ENCODE measurements around the gene NOS2.
A peak's percentile ranks its signal among the peaks of the same experiment; 100 is the strongest.
"Not testable (repeated sequence)": the region's sequence is repeated elsewhere in the genome, so short reads cannot be mapped to it uniquely, and the experiment has no call there.

The NOS2 gene

DNA sequence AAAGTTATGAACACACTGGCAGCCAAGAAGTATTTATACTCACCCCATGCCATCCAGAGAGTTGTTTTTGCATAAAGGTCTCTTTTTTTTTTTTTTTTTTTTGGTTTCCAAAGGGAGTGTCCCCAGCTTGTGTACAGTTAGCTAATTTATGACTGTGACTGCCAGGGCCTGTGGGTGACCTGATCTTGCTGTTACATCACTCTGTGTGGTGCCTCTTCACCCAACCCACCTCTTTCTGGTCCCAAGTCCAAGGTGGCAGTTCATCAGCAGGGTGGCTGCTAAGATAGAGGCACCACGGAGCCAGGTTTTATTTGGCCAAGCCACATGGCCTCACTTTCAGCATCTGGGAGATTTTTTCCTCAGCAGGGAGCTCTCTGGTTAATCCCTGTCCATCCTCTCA, at the start of gene NOS2:
NOS2 (minus strand) TSS at position 8 of the 400 bp plus-strand sequence. CDS start 1,720 bp downstream, outside the sequence.
- no peak for DNase-seq

- DNase-seq: no peak
These were observed 49.3 kb upstream of the NOS2 start for GRCh38 chr17:27849474-27850185.

DNA sequence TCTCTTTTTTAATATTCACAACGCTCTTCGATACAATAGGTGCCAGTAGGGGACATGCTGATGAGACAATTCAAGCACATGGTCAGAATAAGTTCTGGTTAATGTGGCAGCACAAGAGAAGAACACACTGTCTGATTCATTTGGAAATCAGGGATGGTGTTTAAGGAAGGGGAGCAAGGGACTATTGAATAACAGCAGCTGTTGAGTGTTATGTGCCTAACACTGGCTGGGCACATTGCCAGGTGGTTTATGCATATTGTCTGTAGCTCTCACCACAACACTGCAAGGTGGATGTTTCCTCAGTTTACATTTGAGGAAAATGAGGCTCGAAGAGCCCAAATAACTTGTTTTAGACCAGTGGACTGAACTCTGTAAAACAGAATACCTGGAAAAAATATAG, 48.6 kb upstream of the NOS2 start:
- peak in 1 of 56 donors; percentile 33 for DNase-seq

- not testable (repeated sequence) for DNase-seq
These were observed 46.5 kb upstream of the NOS2 start for GRCh38 chr17:27846808-27847307.

DNA sequence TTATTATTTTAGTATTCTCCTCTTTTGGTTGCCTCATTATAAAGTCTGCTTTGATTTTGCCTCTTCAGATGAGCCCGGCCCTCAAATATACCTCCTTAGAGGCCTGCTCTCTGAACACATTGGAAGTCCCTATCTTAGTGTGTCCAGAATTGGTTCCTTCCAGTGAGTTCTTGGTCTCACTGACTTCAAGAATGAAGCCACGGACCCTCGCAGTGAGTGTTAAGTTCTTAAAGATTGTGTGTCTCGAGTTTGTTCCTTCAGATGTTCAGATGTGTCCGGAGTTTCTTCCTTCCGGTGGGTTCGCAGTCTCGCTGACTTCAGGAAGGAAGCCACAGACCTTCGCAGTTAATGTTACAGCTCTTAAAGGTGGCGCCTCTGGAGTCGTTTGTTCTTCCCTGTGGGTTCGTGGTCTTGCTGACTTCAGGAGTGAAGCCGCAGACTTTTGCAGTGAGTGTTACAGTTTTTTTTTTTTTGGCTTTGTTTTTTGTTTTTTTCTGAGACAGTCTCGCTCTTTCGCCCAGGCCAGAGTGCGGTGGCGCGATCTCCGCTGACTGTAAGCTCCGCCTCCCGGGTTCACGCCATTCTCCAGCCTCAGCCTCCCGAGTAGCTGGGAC, 45.8 kb upstream of the NOS2 start:
- no peak for DNase-seq

DNA sequence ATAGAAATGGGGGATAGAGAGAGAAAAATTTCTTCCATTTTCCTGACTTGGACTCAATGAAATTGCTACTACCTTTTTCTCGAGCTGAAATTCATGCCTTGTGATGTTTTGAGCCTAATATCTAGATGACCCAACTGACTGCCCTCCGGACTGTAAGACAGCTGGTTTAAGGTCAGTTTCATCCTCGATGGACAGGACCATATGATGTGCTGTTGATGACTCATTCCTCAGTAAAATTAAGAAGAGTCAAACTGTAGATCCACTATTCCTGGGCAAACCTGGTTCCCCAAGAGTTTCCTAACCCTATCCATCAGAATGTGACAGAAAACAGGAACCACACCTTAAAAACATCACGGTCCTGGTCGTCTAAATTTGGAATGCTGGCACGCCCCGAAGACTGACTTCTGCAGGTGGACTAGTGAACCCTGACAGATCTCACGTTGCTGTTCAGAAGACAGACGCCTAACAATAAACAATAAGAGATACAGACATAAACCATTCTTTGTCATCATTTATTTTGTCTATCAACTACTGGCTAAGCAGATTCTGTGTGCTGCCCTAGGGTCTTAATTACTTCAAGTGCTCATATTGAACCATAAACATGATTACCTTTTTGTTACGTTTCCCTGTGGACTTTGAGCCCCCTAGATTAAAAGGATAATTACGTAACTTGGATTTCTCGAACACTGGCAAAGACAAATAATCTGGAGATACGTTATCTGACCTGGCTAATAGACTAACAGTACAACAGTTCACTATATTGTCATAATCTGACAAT, 45.1 kb upstream of the NOS2 start:
- DNase-seq: no peak

- no peak for DNase-seq
These were observed 40.4 kb upstream of the NOS2 start for GRCh38 chr17:27840688-27841087.

DNA sequence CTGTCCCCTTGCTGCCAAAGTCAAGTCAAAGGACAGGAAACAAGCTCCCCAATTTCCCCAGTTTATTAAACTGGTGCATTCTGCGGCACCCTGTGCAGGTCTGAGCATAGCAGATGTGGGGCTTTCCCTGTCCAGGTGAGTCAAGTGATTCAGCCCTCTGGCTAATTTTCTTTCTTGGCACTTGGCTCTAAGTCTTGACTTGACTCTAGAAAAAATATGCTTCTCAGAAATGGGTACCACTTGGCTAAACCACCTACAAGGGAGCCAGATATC, 40.0 kb upstream of the NOS2 start:
- not testable (repeated sequence) for DNase-seq

GRCh38 chr17:27839571-27840405, 39.5 kb upstream of the NOS2 start:
- not testable (repeated sequence) for DNase-seq

GRCh38 chr17:27838607-27839006, 38.3 kb upstream of the NOS2 start:
- DNase-seq: not testable (repeated sequence)

DNA sequence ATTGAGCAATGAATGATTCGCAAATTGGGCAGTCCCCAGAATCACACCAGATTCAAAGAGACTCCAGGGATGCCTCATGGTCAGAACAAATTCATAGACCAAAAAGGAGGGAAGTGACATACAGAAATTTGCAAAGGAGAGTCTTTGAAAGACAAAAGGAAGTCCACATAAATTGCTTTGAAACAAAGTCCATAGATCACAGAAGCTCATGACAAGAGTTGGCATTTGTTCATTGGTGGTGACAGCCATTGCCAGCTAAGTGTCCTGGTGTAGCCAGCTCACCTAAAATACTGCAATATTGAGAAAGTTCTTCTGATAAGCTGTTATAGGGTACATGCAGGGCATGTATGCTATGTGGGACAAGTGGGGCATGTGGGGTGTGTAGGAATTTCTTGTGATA, 37.4 kb upstream of the NOS2 start:
- DNase-seq: not testable (repeated sequence)

- DNase-seq: no peak
These were observed 36.3 kb upstream of the NOS2 start for GRCh38 chr17:27836651-27837050.

GRCh38 chr17:27834571-27834970, 34.2 kb upstream of the NOS2 start:
- DNase-seq: no peak

DNA sequence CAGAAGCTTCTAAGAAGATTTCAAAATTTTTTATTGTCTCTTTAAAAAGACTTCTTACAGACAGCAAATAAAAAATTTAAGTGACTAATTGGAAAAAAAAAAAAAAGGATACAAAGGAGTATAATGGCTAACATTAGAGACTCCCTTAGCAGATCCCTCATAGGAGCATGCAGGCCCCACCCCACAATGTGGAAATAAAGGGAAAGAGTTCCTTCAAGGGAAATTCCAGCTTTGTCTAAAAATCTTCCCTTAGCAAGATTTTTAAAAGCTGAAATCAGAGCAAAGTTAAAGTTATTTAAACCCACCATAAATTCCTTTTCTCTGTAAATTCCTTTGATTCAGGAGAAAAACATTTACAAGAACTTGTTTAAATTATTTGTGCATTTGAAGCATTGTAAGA, 32.5 kb upstream of the NOS2 start:
- no peak for DNase-seq

DNA sequence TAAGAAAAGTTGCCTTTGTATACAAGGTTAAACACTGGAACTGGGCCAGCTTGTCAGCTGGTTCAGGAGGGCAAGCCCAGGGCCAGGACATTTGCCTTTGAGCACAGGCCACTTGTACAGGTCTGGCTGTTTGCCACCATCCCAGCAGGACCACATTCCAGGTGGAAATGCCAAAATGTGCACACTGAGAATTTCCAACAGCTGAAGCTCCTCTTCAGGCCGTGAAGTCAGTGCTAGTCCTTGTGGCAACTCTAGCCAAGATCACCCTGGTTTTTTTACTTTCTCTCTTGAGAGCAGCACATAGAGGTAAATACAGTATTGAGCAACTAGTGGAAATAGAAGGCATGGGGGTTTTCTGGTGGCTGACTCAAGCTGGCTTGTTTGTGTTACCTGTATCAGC, 29.6 kb upstream of the NOS2 start:
- DNase-seq: not testable (repeated sequence)

DNA sequence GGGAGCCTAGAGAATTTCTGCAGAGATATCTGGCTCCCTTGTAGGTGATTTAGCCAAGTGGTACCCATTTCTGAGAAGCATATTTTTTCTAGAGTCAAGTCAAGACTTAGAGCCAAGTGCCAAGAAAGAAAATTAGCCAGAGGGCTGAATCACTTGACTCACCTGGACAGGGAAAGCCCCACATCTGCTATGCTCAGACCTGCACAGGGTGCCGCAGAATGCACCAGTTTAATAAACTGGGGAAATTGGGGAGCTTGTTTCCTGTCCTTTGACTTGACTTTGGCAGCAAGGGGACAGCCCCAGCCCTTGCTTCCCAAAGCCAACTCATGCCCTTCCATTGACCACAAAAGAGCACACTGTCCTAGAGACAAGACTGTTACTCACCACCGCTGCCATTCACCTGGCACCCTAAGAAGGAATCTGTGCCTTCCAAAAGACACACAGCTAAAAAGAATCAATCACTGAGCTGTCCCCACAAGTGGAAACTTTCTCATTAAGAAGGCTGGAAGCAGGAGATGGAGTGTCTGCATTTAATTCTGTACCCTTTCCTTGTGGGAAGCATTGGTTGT, 28.9 kb upstream of the NOS2 start:
- not testable (repeated sequence) for DNase-seq

DNA sequence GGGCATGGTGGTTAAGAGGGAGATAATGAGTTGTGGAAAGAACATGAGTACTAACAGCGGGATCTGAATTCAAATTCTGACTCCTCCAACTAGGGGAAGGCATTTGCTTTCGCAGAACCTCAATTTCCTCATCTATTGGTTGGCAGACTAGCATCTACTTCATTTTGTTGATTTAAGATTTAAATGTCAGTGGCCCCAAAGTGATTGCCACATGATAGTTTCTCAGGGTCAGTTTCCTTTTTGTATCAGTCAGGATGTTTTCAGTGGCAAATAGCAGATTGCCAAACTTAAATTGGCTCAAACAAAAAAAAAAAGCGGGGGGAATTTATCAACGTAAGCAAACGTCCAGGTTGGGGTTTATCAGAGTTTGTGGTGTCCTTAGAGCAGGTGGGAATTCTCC, 25.1 kb upstream of the NOS2 start:
- DNase-seq: no peak

DNA sequence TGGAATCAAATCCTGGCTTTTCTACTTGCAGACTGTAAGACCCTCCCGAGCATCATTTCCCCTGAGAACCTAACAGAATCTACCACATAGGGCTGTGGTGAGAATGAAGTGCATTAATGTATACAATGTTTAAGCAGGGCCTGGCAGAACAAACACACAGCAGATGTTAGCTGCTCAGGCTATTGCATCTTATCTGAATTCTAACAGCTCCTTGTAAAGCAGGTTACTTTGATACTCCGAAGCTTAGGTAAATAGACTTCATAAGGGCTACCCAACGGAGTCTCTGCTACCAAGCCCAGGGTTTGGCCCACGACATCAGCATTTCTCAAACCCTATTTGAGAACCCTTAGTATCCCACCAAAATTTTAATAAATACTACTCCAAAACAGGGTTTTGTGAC, 24.4 kb upstream of the NOS2 start:
- DNase-seq: no peak

GRCh38 chr17:27824176-27824715, 23.9 kb upstream of the NOS2 start:
- DNase-seq: no peak

DNA sequence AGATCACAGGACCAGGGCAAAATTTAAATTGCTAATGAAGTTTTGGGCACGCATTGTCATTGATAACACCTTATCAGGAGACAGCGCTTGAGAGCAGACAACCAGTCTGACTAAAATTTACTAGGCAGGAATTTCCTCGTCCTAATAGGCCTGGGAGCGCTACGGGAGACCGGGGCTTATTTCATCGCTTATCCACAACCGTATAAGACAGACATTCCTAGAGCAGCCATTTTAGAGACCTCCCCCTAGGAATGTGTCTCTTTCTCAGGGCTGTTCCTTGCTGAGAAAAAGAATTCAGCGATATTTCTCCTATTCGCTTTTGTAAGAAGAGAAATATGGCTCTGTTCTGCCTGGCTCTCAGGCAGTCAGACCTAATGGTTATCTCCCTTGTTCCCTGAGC, 21.8 kb upstream of the NOS2 start:
- not testable (repeated sequence) for DNase-seq

- no peak for DNase-seq
These were observed 21.0 kb upstream of the NOS2 start for GRCh38 chr17:27821318-27821717.
